HG02981 (cell line): ENCODE results near the gene IGIP.

Experiments used
- ATAC-seq: cut with Tn5 transposase; IDR thresholded peaks from one replicate; pipeline ENCODE4 v1.9.1; 2021; ENCODE audit warnings: mild to moderate bottlenecking, moderate library complexity; ENCODE audit not compliant: unreplicated experiment

Gene IGIP

DNA sequence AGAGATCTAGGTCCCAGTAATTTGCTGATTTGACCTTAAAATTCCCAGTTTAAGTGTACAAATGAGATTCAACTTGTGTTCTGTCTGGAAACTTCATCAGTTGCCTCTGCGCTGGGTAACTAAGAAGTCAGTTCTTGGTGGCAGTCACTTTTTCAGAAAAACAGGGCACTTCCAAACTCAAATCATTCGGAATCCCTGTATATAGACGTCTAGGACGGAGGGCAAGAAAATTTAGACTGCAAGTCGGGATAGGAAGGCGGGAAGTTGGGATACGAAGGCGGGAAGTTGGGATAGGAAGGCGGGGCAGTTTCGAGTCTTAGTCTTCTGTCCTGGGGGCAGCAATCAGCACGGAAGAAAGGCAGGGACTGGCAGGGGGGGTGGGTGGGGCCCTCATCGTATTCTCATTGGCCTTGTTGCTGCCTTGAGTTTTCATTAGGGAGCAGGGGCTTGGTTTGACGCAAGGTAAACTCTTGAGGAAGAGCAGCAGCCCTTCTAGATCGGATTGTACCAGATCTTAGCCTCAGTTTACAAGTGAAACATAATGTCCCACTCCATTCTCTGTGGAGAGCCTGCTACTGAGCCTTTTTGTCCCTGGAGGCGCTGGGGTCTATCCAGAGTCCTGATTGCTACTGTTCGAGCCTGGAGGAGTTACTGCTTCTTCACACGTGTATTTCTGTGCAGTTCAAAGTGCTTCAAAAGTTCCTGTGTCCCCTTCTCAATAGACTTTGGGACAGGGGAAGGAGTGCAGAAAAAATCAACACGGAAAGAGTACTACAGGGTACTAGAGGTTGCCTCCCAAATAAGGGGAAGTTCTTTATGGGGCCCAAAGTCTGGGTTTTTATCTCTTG is 14.5 kb upstream of the IGIP start:
- no peak for ATAC-seq

DNA sequence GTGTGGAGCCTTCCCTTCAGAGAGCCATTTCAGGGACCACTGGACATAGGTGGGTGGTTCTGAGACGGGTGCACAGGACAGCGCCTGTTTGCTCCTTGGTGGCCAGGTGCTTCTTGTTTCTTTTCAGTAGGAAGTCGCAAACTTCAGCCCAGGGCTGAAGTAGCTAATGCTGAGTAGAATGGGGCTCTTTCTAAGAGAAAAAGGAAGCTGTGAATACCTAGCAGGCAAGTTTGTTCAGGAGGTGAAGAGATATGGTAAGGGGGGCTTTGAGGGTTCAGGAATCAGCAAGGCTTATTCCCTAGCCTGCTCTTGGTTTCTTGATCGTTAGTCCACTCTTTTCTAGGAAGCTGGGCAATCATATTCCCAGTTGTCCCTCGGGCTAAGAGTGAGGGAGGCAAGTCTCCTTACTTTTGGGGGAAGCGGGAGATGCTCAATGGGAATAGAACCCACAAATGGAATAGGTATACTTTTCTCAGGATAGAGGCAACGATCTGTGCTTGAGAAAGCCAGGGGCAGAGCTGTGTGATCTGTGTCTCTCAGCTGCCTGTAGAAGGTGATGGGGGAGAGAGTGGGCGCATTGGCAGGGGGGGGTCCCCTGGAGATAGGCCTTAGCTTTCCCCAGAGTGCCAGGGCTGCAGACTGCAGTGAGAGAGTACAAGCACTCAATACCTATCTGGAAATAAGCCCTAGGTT is 13.7 kb upstream of the IGIP start:
- no peak for ATAC-seq

- ATAC-seq, result no peak
These were observed 13.0 kb upstream of the IGIP start for GRCh38 chr5:140112685-140113179.

DNA sequence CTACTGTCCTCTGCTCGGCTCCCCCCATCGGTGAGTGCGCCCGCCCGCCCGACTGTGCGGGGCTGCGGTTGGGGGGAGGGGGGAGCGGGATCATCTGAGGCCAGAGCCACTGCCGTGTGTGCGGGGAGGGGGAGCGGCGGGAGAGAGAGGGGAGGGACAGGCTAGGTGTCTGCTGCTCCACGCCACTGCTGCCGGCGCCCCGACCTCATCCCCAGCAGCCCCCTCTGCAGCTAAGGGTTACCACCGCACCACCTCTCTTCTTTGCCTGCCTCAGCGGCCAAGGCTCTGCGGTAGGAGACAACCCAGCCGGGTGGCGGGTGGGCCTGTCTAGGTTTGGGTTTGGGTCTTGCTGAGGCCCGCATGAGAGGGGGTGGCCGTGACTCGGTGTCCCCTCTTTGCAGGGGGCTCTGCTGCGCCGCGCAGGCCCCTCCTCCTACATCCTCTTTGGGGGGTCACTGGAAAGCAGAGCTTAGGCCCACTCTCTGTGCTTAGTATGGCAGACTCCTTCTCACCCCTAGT is 12.5 kb upstream of the IGIP start:
- ATAC-seq, result no peak

GRCh38 chr5:140113699-140114263 is 12.0 kb upstream of the IGIP start, which contains the start of gene PURA:
Gene PURA, plus strand, starts transcription at chr5:140114109. Its CDS starts 73 bp downstream, at chr5:140114182.
- ATAC-seq, result peak; percentile 92

GRCh38 chr5:140114341-140115185 is 11.2 kb upstream of the IGIP start:
- ATAC-seq, result peak; percentile 26

DNA sequence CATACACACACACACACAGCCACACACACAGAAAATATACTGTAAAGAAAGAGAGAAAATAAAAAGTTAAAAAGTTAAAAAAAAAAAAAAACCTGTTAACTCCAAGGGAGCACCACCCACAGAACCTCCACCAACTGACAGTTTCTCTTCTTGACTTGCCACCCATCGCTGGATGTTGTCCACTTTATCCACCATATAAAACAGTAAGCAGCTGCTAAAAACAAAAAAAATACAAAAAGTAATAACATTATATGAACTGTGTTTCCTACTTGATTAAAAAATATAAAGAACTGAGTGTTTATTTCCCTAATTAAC is 10.6 kb upstream of the IGIP start:
- ATAC-seq, result no peak

GRCh38 chr5:140116716-140117115 is 9.0 kb upstream of the IGIP start:
- no peak for ATAC-seq

DNA sequence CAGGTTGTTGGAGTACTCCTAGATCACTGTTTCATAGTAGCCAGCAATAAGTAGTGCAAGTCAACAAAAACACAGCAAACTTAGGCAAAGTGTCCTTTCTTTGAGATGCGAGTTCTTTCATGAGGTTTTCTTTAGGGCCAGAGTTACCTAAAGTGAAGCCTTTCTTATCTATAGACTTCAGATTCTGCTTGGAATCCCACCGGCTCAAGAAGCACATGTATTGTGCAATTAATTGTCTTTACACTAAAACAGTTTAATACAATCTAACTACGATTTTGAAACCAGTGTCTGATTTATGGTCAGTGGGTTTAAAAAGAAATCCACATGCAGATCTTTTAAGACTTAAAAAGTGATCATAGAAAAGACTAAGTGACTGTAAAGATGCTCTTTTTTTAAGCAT is 8.2 kb upstream of the IGIP start:
- no peak for ATAC-seq

GRCh38 chr5:140118302-140118936 is 7.3 kb upstream of the IGIP start:
- ATAC-seq, result no peak

- ATAC-seq, result no peak
These were observed 727 bp downstream of the IGIP start for GRCh38 chr5:140126315-140127012.

DNA sequence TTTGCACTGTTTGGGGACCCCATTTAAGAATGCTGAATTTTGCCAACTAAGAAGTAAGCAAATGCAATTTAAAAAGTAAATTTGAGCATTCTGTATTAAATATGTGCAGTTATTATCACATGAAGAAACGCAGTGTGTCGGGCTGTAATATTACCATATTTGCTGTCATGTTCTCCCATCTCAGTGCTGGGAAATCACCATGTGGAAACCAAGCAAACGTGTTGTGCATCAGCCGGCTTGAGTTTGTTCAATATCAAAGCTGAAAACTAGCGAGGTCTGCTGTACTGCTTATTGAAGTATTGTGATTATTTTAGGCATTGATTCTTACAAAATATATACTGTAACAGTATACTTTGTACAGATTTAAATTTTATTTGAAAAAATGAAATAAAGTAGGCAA is 2.6 kb downstream of the IGIP start:
- ATAC-seq, result no peak

GRCh38 chr5:140130949-140131733 is 5.4 kb downstream of the IGIP start:
- ATAC-seq, result no peak

DNA sequence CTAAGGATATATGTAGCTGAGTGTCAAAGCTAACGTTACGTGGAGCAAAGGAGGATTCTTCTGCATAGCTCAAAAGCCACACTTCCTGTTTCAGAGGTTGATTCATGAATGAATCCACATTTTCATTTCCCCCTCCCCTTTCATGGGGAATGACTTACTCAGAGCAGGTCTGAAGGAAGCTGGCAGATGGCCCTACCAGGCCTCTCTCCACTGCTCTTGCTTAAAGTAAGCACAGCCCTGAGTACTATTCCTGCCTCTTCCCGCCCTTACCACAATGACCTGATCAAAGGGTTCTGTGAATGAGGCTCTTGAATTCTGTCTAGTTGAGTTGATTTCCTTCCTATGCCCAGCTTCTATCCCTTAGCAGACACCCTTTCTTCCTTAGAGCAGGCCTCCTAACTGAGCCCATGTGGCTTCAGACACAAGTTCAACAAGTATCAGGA is 6.3 kb downstream of the IGIP start:
- no peak for ATAC-seq

DNA sequence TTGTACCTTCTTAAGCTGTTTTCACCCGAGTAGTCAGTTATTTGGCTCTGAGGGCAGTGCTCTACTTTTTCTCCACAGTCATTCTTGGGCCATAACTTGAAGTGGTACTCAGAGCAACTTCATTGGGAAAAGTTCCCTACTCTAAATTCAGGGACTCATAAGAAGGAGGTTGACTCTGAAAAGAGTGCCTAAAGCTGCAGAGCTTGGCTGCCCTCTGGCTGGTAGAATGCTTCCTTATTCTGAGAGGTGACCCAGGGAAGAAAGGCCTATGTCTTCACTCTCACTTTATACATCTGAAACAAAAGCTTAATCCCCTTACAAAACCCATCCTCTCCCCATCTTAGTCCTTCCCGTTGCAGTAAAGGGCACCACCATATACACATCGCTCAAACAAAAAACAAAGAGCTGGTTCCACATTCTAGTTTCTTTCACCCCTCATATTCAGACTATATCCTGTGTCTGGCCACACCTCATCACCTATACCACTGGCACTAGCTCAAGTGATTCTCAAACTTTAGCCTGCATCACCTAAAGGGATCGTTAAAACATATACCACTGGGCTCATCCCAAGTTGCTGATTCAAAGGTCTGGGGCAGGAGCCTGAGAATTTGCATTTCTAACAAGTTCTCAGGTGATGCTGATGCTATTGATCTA is 7.9 kb downstream of the IGIP start:
- no peak for ATAC-seq

GRCh38 chr5:140134277-140134935 is 8.7 kb downstream of the IGIP start:
- ATAC-seq, result no peak

GRCh38 chr5:140135127-140135526 is 9.4 kb downstream of the IGIP start:
- ATAC-seq, result no peak

GRCh38 chr5:140136624-140137023 is 10.9 kb downstream of the IGIP start:
- no peak for ATAC-seq
